ENCODE data around the gene GAST. TPM values are rescaled to one million over a fixed set of nuclear protein-coding genes. Genes with fewer than 3 reads are reported as not detected.
A peak's percentile ranks its signal among the peaks of the same experiment; 100 is the strongest.
"Not testable (repeated sequence)": the region's sequence is repeated elsewhere in the genome, so short reads cannot be mapped to it uniquely, and the experiment has no call there.

GAST gene
- polyA plus RNA-seq, 2 of the 4 experiments (the other 2 are of a cell fraction), result not detected

DNA sequence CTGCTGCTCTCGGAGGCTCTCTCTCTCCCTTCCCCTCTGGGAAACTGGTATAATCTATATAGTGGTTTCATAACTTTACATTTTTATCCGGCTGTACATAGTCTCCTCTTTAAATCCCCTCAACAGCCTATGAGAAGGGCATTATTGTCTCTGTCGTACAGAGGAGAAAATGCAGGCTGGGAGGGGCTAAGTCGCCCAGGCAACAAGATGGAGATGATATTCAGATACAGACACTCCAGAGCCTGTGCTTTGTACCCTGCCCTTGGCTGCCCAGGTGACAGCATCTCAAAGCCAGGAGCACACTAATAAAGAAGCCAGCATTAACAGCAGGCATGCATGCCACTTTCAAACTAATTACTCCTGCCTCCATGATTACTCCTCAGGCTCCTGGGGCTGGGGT is 28.1 kb upstream of the GAST start:
- WGBS (ENCODE audit: missing lambda C conversion rate), result 67% methylated on average over 4 of the region's 4 CpGs
- no peak for DNase-seq (ENCODE audit: low read depth in 1 of 2, low spot score in 1 of 2)
- H3K9me3 ChIP-seq, result no peaks in the 10 kb centered on the region
- ChIA-PET POLR2A (no interaction called here), CTCF (interaction anchor here (2.5 to 18.1 kb wide), 2 partner anchors 12 to 17 kb away, joined by 13 to 329 read pairs; no protein-coding TSS in a partner anchor)
- no peak overlapping the region for H3K4me3 ChIP-seq
- no peak overlapping the region for H3K27ac ChIP-seq
- H3K4me2 ChIP-seq, result no peak overlapping the region
- FAIRE-seq, result no peak
- H3K4me1 ChIP-seq, result peaks cover 10% of the 10 kb centered on the region
- no peak for TF ChIP-seq MAFK (IDR thresholded peaks at IDR 0.05; ENCODE audit: partially characterized antibody)
- TF ChIP-seq EHMT2 (IDR thresholded peaks at IDR 0.05; ENCODE audit: low read depth), result no peak
- no peak for TF ChIP-seq POLR2AphosphoS2 (conservative IDR thresholded peaks at IDR 0.05; ENCODE audit: low read length)
- TF ChIP-seq POLR2A (IDR thresholded peaks at IDR 0.05; ENCODE audit: low read length), result no peak
- ATAC-seq, result no peak

DNA sequence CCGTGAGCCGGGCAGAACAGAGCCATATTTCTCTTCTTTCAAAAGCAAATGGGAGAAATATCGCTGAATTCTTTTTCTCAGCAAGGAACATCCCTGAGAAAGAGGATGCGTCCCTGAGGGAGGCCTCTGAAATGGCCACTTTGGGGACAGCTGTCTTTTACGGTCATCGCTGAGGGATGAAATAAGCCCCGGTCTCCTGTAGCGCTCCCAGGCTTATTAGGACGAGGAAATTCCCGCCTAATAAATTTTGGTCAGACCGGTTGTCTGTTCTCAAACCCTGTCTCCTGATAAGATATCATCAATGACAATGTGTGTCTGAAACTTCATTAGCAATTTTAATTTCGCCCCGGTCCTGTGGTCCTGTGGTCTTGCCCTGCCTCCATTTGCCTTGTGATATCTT is 26.4 kb upstream of the GAST start:
- DNase-seq (ENCODE audit: low read depth in 1 of 2, low spot score in 1 of 2); H3K27ac ChIP-seq; ATAC-seq; H3K4me3 ChIP-seq; H3K4me1 ChIP-seq; POLR2A ChIA-PET; H3K4me2 ChIP-seq; H3K9me3 ChIP-seq; FAIRE-seq: not testable (repeated sequence)
- WGBS (ENCODE audit: missing lambda C conversion rate), result 93% methylated on average over 13 of the region's 13 CpGs
- CTCF ChIA-PET, result interaction anchor here (0.6 to 18.1 kb wide), 5 partner anchors 9 to 1191 kb away, joined by 3 to 329 read pairs (median 3); partner anchors contain the start of gene KRT9

DNA sequence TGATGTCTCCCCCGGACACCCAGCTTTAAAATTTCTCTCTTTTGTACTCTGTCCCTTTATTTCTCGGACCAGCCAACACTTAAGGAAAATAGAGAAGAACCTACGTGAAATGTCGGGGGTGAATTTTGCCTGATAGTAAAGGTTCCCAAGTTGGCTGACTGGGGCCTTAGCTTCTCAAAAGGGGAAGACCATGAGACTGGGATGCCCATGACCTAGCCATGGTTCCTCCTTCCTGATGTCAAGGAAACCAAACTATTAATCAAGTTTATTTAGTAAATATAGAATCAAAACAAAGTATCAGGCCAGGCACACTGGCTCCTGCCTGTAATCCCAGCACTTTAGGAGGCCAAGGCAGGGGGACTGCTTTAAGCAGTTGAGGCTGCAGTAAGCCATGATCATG is 25.9 kb upstream of the GAST start:
- ChIA-PET CTCF (interaction anchor here (1.2 to 18.1 kb wide), 3 partner anchors 10 to 19 kb away, joined by 3 to 329 read pairs (median 13); no protein-coding TSS in a partner anchor), POLR2A (no interaction called here)
- no peak for FAIRE-seq
- Histone ChIP-seq H3K4me2 (no peak overlapping the region), H3K9me3 (no peaks in the 10 kb centered on the region), H3K4me1 (peaks cover 14% of the 10 kb centered on the region), H3K4me3 (no peak overlapping the region), H3K27ac (no peak overlapping the region)
- no peak for DNase-seq (ENCODE audit: low read depth in 1 of 2, low spot score in 1 of 2)
- ATAC-seq, result no peak
- WGBS (ENCODE audit: missing lambda C conversion rate), result 91% methylated on average over 4 of the region's 4 CpGs
- no peak for TF ChIP-seq HOXB5 (CRISPR knock-in tag; IDR thresholded peaks at IDR 0.05)
- no peak for TF ChIP-seq NFE2L2 (conservative IDR thresholded peaks at IDR 0.05; ENCODE audit: low read length)
- TF ChIP-seq JUN (IDR thresholded peaks at IDR 0.05), result no peak
- no peak for TF ChIP-seq POLR2AphosphoS2 (conservative IDR thresholded peaks at IDR 0.05; ENCODE audit: low read length)
- no peak for TF ChIP-seq CHD4 (IDR thresholded peaks at IDR 0.05; ENCODE audit: borderline replicate concordance)
- no peak for TF ChIP-seq HOXB13 (CRISPR knock-in tag; IDR thresholded peaks at IDR 0.05; ENCODE audit: low read depth)
- TF ChIP-seq ZFP36 (IDR thresholded peaks at IDR 0.05; ENCODE audit: borderline replicate concordance, partially characterized antibody), result no peak
- TF ChIP-seq, protein P1, sequence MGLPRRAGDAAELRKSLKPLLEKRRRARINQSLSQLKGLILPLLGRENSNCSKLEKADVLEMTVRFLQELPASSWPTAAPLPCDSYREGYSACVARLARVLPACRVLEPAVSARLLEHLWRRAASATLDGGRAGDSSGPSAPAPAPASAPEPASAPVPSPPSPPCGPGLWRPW (IDR thresholded peaks at IDR 0.05), result no peak
- TF ChIP-seq HEYL (CRISPR knock-in tag; IDR thresholded peaks at IDR 0.05), result no peak

DNA sequence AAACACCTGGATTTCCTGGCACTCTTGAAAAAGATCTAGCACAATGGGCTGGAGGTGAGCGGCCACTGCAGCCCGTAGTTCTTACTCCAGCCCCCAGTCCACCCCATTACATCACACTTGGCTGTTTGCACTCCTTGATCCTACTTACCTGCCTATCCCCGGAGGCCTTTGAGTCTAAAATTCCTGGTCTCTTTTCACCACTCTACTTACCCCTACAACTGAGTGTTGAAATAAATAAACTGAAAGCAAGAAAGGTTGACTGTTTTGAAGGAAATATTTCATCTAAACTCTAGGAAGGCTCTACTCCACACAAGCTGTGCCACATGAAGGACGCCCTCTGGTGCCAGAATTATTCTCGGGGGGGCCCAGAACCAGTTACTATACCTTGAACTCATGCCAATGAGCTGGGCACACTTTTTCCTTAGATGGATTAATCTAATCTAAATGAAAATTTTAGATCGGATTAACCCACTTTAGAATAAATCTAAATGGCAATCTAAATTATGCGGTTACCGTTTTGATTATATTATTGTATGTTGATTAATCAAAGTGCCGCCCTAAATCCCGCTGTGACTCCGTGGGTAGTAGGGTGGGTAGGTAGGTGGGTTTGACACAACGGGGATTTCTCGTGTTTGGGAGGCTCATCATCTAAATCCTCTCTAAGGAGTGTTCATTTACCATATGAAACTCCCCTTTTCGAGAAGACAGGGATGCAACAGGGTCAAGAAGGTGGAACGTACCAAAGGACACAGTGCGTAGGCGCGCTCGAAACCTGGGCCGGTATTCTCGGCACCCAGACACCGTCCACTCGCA is 24.1 kb upstream of the GAST start:
- Histone ChIP-seq H3K27ac (peak overlapping the region; percentile 87 to 90), H3K4me2 (peak overlapping the region; percentile 82), H3K4me3 (peak overlapping the region; percentile 54), H3K9me3 (no peaks in the 10 kb centered on the region), H3K4me1 (peaks cover 29% of the 10 kb centered on the region)
- FAIRE-seq (no peak), ATAC-seq (no peak; a peak in 2 of 6 replicates), DNase-seq (ENCODE audit: low read depth in 1 of 2, low spot score in 1 of 2) (peak in 1 of 2 experiments; percentile 75)
- ChIA-PET CTCF (interaction anchor here (0.6 to 18.1 kb wide), 9 partner anchors 10 to 1370 kb away, joined by 3 to 329 read pairs (median 5); partner anchors contain the start of gene JUP), POLR2A (interaction anchor here (0.6 to 4.4 kb wide), 81 partner anchors 9 to 1589 kb away, joined by 3 to 258 read pairs (median 4); partner anchors contain the start of genes ACLY, CAVIN1, DNAJC7 and FKBP10)
- WGBS (ENCODE audit: missing lambda C conversion rate), result 8% methylated on average over 23 of the region's 23 CpGs
- TF ChIP-seq, protein P2, sequence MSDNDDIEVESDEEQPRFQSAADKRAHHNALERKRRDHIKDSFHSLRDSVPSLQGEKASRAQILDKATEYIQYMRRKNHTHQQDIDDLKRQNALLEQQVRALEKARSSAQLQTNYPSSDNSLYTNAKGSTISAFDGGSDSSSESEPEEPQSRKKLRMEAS (IDR thresholded peaks at IDR 0.05), result peak; percentile 41
- TF ChIP-seq, protein P3, sequence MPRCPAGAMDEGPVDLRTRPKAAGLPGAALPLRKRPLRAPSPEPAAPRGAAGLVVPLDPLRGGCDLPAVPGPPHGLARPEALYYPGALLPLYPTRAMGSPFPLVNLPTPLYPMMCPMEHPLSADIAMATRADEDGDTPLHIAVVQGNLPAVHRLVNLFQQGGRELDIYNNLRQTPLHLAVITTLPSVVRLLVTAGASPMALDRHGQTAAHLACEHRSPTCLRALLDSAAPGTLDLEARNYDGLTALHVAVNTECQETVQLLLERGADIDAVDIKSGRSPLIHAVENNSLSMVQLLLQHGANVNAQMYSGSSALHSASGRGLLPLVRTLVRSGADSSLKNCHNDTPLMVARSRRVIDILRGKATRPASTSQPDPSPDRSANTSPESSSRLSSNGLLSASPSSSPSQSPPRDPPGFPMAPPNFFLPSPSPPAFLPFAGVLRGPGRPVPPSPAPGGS (IDR thresholded peaks at IDR 0.05), result no peak
- no peak for TF ChIP-seq BHLHE40 (IDR thresholded peaks at IDR 0.05; ENCODE audit: low read depth, low read length)
- no peak for TF ChIP-seq CBX2 (IDR thresholded peaks at IDR 0.05; ENCODE audit: borderline replicate concordance, low read depth)
- TF ChIP-seq, protein P4, sequence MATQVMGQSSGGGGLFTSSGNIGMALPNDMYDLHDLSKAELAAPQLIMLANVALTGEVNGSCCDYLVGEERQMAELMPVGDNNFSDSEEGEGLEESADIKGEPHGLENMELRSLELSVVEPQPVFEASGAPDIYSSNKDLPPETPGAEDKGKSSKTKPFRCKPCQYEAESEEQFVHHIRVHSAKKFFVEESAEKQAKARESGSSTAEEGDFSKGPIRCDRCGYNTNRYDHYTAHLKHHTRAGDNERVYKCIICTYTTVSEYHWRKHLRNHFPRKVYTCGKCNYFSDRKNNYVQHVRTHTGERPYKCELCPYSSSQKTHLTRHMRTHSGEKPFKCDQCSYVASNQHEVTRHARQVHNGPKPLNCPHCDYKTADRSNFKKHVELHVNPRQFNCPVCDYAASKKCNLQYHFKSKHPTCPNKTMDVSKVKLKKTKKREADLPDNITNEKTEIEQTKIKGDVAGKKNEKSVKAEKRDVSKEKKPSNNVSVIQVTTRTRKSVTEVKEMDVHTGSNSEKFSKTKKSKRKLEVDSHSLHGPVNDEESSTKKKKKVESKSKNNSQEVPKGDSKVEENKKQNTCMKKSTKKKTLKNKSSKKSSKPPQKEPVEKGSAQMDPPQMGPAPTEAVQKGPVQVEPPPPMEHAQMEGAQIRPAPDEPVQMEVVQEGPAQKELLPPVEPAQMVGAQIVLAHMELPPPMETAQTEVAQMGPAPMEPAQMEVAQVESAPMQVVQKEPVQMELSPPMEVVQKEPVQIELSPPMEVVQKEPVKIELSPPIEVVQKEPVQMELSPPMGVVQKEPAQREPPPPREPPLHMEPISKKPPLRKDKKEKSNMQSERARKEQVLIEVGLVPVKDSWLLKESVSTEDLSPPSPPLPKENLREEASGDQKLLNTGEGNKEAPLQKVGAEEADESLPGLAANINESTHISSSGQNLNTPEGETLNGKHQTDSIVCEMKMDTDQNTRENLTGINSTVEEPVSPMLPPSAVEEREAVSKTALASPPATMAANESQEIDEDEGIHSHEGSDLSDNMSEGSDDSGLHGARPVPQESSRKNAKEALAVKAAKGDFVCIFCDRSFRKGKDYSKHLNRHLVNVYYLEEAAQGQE (IDR thresholded peaks at IDR 0.05), result no peak
- no peak for TF ChIP-seq FOSL2 (IDR thresholded peaks at IDR 0.05)
- TF ChIP-seq FOSL2 (CRISPR knock-in tag; IDR thresholded peaks at IDR 0.05), result 0 out of 2 replicates have a peak, but pooled peaks have one; percentile 8
- no peak for TF ChIP-seq HEYL (CRISPR knock-in tag; IDR thresholded peaks at IDR 0.05)
- no peak for TF ChIP-seq HOXB5 (CRISPR knock-in tag; IDR thresholded peaks at IDR 0.05)
- TF ChIP-seq RARB (CRISPR knock-in tag; IDR thresholded peaks at IDR 0.05), result no peak
- no peak for TF ChIP-seq CHD4 (IDR thresholded peaks at IDR 0.05; ENCODE audit: borderline replicate concordance)
- TF ChIP-seq SMC3 (IDR thresholded peaks at IDR 0.05), result peak; percentile 72
- no peak for TF ChIP-seq EHF (CRISPR knock-in tag; IDR thresholded peaks at IDR 0.05)
- TF ChIP-seq SREBF2 (IDR thresholded peaks at IDR 0.05), result no peak
- TF ChIP-seq CBX8 (IDR thresholded peaks at IDR 0.05), result no peak
- no peak for TF ChIP-seq POLR2AphosphoS2 (conservative IDR thresholded peaks at IDR 0.05; ENCODE audit: low read length)

Data from A549 (cell line).